A549 (cell line): ENCODE measurements around the gene MAT1A.
"Not testable (repeated sequence)": the region's sequence is repeated elsewhere in the genome, so short reads cannot be mapped to it uniquely, and the experiment has no call there.

Experiments
- EP300 ChIP-seq, 2 experiments: fragments of >200 bp; sonication (Bioruptor Twin); formaldehyde crosslinking; IDR thresholded peaks; 2 replicates in 1 of 2; 3 replicates in 1 of 2; pipeline ENCODE4 v1.6.1; 2016 to 2017
- PHF8 ChIP-seq: fragments of 200-600 bp; sonication (generic); IDR thresholded peaks from 2 replicates; pipeline ENCODE4 v1.6.1; 2016; ENCODE audit warnings: low read depth, mild to moderate bottlenecking, antibody characterized with exemption, moderate library complexity, borderline replicate concordance
- POLR2A ChIP-seq: IDR thresholded peaks from 2 replicates; pipeline ENCODE4 v1.6.1; 2012; ENCODE audit warnings: mild to moderate bottlenecking, low read length
- RFX5 ChIP-seq: fragments of 450-650 bp; IDR thresholded peaks from 2 replicates; pipeline ENCODE4 v1.7.1; 2014; ENCODE audit warnings: antibody characterized with exemption, mild to moderate bottlenecking, moderate library complexity
- ZSCAN20 ChIP-seq: fragments of 250-450 bp; sonication (Bioruptor Pico); IDR thresholded peaks from 2 replicates; pipeline ENCODE4 v1.8.0; 2022; ENCODE audit warnings: mild to moderate bottlenecking, moderate library complexity
- TF ChIP-seq, protein P1 (sequence below): fragments of >200 bp; sonication (Bioruptor Twin); formaldehyde crosslinking; IDR thresholded peaks from 3 replicates; pipeline ENCODE4 v1.5.1; 2016

GRCh38 chr10:80236457-80236856 is 53.0 kb downstream of the MAT1A start:
- not testable (repeated sequence) for TF ChIP-seq ZSCAN20 (CRISPR knock-in tag); EP300 (IDR thresholded peaks at IDR 0.05); POLR2A; RFX5; PHF8
- TF ChIP-seq, protein P1, sequence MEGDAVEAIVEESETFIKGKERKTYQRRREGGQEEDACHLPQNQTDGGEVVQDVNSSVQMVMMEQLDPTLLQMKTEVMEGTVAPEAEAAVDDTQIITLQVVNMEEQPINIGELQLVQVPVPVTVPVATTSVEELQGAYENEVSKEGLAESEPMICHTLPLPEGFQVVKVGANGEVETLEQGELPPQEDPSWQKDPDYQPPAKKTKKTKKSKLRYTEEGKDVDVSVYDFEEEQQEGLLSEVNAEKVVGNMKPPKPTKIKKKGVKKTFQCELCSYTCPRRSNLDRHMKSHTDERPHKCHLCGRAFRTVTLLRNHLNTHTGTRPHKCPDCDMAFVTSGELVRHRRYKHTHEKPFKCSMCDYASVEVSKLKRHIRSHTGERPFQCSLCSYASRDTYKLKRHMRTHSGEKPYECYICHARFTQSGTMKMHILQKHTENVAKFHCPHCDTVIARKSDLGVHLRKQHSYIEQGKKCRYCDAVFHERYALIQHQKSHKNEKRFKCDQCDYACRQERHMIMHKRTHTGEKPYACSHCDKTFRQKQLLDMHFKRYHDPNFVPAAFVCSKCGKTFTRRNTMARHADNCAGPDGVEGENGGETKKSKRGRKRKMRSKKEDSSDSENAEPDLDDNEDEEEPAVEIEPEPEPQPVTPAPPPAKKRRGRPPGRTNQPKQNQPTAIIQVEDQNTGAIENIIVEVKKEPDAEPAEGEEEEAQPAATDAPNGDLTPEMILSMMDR: not testable (repeated sequence)
